Measurements from ENCODE around the gene LYSMD2.

GRCh38 chr15:51706926-51707608 lies 30.4 kb downstream of the LYSMD2 start:
- no peak for TF ChIP-seq CTCF (IDR thresholded peaks at IDR 0.05; ENCODE audit: borderline replicate concordance, extremely low read depth, low read length, poor library complexity, severe bottlenecking)
- no peak for TF ChIP-seq EZH2 (IDR thresholded peaks at IDR 0.05; ENCODE audit: borderline replicate concordance, low read depth, low read length, severe bottlenecking)
